ENCODE measurements around the gene SBK2.
A peak's percentile ranks its signal among the peaks of the same experiment; 100 is the strongest.

Gene SBK2

DNA sequence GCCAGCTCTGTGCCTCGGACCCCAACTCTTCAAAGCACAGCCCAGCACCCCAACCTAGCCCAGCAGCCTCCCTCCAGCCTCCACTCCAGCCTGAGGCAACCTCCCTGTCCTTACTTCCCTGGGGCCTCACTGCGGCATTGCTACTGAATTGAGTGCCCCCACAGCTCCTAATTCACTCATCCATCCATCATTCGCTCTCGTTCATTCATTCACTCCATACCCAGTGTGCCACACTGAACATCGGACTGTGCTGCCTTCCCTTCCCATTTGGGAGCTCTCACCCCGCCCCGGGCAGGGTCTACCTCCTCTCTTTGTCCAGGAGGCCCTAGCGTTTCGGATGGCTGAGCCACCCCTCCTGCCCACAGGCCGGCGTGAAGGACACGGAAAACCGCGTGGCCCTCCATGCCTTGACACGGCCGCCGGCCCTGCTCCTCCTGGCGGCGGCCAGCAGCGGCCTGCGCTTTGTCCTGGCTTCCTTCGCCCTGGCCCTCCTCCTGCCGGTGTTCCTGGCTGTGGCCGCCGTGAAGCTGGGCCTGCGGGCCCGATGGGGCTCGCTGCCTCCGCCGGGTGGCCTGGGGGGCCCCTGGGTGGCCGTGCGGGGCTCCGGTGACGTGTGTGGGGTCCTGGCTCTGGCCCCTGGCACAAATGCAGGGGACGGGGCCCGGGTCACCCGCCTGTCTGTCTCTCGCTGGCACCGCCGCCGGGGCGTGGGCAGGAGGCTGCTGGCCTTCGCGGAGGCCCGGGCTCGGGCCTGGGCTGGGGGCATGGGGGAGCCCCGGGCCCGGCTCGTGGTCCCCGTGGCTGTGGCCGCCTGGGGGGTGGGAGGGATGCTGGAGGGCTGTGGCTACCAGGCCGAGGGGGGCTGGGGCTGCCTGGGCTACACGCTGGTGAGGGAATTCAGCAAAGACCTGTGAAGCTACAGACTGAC, 50.6 kb downstream of the SBK2 start:
- no peak for DNase-seq (ENCODE audit: extremely low read depth, low read depth)
- TF ChIP-seq, protein P1, sequence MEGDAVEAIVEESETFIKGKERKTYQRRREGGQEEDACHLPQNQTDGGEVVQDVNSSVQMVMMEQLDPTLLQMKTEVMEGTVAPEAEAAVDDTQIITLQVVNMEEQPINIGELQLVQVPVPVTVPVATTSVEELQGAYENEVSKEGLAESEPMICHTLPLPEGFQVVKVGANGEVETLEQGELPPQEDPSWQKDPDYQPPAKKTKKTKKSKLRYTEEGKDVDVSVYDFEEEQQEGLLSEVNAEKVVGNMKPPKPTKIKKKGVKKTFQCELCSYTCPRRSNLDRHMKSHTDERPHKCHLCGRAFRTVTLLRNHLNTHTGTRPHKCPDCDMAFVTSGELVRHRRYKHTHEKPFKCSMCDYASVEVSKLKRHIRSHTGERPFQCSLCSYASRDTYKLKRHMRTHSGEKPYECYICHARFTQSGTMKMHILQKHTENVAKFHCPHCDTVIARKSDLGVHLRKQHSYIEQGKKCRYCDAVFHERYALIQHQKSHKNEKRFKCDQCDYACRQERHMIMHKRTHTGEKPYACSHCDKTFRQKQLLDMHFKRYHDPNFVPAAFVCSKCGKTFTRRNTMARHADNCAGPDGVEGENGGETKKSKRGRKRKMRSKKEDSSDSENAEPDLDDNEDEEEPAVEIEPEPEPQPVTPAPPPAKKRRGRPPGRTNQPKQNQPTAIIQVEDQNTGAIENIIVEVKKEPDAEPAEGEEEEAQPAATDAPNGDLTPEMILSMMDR (IDR thresholded peaks at IDR 0.05; ENCODE audit: low read depth, low read length): peak; percentile 42

DNA sequence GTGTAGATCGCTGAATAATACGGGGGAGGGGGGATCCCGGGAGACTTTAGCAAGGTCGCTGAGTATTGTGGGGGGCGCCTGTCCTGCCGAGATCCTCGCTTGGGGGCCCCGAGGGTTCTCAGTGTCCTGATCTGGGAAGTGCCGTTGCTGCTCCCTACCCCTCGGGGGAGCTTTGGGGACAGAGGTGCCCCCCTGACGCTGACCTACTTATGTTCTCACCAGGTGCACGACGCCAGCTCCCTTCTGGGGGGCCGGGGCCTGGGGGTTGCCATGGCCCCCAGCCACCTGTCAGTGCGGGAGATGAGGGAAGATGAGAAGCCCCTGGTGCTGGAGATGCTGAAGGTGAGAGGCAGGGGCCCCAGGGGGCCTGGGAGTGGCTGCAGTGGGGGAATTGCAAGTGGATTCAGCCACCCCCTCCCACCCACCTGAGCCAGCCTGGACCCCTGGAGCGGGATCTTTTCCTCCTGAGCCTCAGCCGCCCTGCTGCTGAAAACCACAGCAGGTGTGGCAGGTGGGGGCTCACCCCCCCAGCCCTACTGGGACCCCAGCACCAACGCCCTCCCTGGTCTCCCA, 51.4 kb downstream of the SBK2 start:
- DNase-seq (ENCODE audit: extremely low read depth, low read depth): no peak
- TF ChIP-seq, protein P1 (IDR thresholded peaks at IDR 0.05; ENCODE audit: low read depth, low read length): no peak

DNA sequence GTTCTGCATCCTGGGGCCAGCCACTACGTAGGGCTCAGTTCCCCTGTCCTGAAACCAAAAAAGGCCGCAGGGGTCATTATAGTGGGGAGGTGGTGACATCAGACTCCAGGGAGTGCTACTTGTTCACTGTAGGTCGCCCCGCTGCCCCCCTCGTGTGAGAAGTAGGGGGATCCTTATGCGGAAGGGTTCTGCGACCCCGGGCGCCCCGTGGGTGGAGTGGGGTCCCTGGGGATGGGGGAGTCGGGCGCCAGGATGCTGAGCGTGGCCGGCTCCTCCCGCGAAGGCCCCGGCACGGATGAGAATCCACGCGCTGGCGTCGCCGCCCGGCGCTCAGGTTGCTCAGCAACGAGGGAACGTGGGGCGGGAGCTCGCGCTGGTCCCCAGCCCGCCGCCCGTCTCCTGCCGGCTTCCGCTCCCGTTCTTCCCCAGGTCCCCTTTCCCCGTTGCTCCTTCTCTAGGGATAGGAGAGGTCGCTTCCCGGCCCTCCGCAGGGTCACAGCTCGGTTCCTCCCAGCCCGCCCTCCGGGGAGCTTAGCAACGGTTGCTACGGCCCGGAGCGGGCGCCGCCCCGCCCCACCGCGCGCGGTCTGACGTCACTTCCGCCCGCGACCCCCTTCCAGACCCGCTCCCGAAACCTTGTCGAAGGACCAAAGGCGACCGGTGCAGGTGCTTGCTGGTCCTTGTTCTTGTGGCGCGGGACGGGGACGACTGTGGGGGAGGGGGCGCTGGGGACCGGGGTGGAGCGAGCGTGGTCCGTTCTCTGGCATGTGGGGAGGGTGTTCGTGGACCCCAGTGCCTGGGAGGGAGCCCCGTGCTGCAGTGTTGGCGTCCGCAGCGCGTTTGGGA, 52.1 kb downstream of the SBK2 start, which contains the start of gene NAT14:
TSS of gene NAT14 (plus strand) at position 596 of the 846 bp plus-strand sequence. CDS start 521 bp downstream, outside the sequence.
- TF ChIP-seq, protein P1 (IDR thresholded peaks at IDR 0.05; ENCODE audit: low read depth, low read length): no peak
- DNase-seq (ENCODE audit: extremely low read depth, low read depth): no peak

DNA sequence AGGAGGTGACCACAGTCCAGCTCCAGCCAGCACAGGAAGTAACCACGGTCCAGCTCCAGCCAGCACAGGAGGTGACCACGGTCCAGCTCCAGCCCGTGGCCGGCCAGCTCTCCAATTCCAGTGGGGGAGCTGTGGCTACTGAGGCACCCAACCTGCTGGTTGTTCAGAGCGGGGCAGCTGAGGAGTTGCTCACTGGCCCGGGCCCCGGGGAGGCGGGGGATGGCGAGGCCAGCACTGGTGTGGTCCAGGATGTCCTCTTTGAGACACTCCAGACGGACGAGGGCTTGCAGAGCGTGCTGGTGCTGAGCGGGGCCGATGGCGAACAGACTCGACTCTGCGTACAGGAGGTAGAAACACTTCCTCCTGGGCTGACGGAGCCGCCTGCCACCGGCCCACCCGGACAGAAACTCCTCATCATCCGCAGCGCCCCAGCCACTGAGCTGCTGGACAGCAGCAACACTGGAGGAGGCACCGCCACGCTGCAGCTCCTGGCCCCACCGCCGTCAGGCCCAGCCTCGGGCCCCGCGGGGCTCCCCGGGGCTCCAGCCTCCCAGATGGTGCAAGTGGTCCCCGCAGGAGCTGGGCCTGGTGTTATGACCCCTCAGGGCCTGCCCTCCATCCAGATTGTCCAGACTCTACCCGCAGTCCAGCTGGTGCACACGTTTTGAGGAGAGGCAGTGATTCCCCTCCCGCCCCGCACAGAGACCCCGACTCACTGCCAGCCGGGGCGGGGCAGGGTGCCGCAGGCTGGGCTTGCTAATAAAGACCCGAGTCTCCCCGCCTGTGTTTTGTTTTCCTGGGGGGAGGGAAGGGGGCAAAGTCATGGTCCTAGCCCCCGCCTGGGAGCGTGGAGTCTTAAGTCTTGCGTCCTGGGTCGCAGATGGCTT, 53.0 kb downstream of the SBK2 start:
- no peak for DNase-seq (ENCODE audit: extremely low read depth, low read depth)
- TF ChIP-seq, protein P1 (IDR thresholded peaks at IDR 0.05; ENCODE audit: low read depth, low read length): no peak

DNA sequence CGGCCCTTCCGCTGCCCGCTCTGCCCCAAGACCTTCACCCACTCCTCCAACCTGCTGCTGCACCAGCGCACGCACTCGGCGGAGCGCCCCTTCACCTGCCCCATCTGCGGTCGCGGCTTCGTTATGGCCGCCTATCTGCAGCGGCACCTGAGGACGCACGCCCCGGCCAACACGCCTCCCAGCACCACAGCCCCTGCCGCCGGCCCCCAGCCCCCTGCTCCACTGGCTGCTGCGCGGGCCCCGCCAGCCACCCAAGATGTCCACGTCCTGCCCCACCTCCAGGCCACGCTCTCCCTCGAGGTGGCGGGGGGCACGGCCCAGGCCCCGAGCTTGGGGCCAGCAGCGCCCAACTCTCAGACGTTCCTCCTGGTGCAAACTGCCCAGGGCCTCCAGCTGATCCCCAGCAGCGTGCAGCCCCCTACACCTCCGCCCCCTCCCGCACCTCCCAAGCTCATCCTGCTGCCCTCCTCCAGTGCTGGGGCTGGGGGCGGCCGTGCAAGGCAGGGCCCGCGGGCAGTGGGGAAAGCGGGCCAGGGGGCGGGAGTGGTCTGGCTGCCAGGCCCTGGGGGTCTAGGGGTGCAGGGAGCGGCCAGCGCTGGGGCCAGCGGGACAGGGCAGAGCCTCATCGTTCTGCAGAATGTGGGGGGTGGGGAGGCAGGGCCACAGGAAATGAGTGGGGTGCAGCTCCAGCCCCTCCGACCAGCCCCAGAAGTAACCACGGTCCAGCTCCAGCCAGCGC, 53.8 kb downstream of the SBK2 start:
- DNase-seq (ENCODE audit: extremely low read depth, low read depth): no peak
- TF ChIP-seq, protein P1 (IDR thresholded peaks at IDR 0.05; ENCODE audit: low read depth, low read length): no peak
